GM12878 (cell line): ENCODE results near the gene TSFM. TPM values are rescaled to one million over a fixed set of nuclear protein-coding genes. Genes with fewer than 3 reads are reported as not detected.
A peak's percentile ranks its signal among the peaks of the same experiment; 100 is the strongest.

Source experiments
- ASH2L ChIP-seq: fragments of 300-600, 200-600 bp; sonication (generic); IDR thresholded peaks from 2 replicates; pipeline ENCODE4 v1.6.1; 2017; ENCODE audit warnings: low read depth, mild to moderate bottlenecking, borderline replicate concordance
- BRCA1 ChIP-seq: IDR thresholded peaks from 2 replicates; pipeline ENCODE4 v1.6.1; 2011; ENCODE audit warnings: low read depth, low read length, improper control_type of control experiment
- FOXK2 ChIP-seq: fragments of 450-650 bp; IDR thresholded peaks from 2 replicates; pipeline ENCODE4 v1.6.1; 2017; ENCODE audit warnings: mild to moderate bottlenecking, moderate library complexity
- HDAC6 ChIP-seq: fragments of 200-600 bp; sonication (generic); IDR thresholded peaks from one replicate; pipeline ENCODE4 v1.8.0; 2017; ENCODE audit warnings: antibody characterized with exemption; ENCODE audit not compliant: unreplicated experiment
- RAD21 ChIP-seq: IDR thresholded peaks from 2 replicates; pipeline ENCODE4 v1.6.1; 2011; ENCODE audit warnings: mild to moderate bottlenecking, low read depth, low read length, moderate library complexity; ENCODE audit not compliant: insufficient read depth
- SP1 ChIP-seq: IDR thresholded peaks from one replicate; pipeline ENCODE4 v1.6.1; 2011; ENCODE audit warnings: low read depth, low read length
- SREBF2 ChIP-seq: IDR thresholded peaks from 2 replicates; pipeline ENCODE4 v1.6.1; 2012; ENCODE audit warnings: mild to moderate bottlenecking, low read length
- TARDBP ChIP-seq: IDR thresholded peaks from 2 replicates; pipeline ENCODE4 v1.6.1; 2016; ENCODE audit warnings: borderline replicate concordance
- TCF7 ChIP-seq: IDR thresholded peaks from 2 replicates; pipeline ENCODE4 v1.6.1; 2014; ENCODE audit warnings: antibody characterized with exemption, borderline replicate concordance
- ZNF24 ChIP-seq: fragments of 450-650 bp; IDR thresholded peaks from 2 replicates; pipeline ENCODE4 v1.6.1; 2017; ENCODE audit warnings: antibody characterized with exemption, mild to moderate bottlenecking
- polyA plus RNA-seq, 11 experiments: library from polyadenylated mRNA; depleted of rRNA in 4 of 11; unstranded in 6 of 11; stranded (reverse) in 5 of 11; fragments of >200 nt; fragmentation: Nextera tagmentation in 4 of 11; fragmentation: Illumina TruSeq in 1 of 11; extraction: Ambion mirVana in 4 of 11; extraction: Trizol in 1 of 11; gene quantifications; 1 replicate in 1 of 11; 2 replicates in 10 of 11; pipeline versions ENCODE4 v1.2.1 to v1.2.3, GENCODE V29; 2011 to 2016; ENCODE audit warnings: inconsistent platforms in 2 of 11, missing spikeins in 2 of 11, low read depth in 1 of 11
- total RNA-seq, 4 experiments: library from RNA; depleted of rRNA in 3 of 4; stranded (reverse); fragments of >200 nt in 3 of 4; fragmentation: Illumina TruSeq in 1 of 4; extraction: Trizol in 1 of 4; gene quantifications; 2 replicates each; pipeline versions ENCODE4 v1.2.1 to v1.2.3, GENCODE V29; 2013 to 2021
- TF ChIP-seq, protein P1 (sequence below): fragments of 450-650 bp; IDR thresholded peaks from 2 replicates; pipeline ENCODE4 v1.6.1; 2016; ENCODE audit warnings: mild to moderate bottlenecking, moderate library complexity, borderline replicate concordance
- TF ChIP-seq, protein P2 (sequence below): fragments of 450-650 bp; IDR thresholded peaks from 2 replicates; pipeline ENCODE4 v1.6.1; 2018; ENCODE audit warnings: mild to moderate bottlenecking, low read depth, moderate library complexity; ENCODE audit not compliant: partially characterized antibody
- TF ChIP-seq, protein P3 (sequence below): fragments of 450-650 bp; conservative IDR thresholded peaks from 2 replicates; pipeline ENCODE4 v1.6.1; 2017; ENCODE audit warnings: mild to moderate bottlenecking, moderate library complexity
- TF ChIP-seq, protein P4 (sequence below): IDR thresholded peaks from 2 replicates; pipeline ENCODE4 v1.6.1; 2012; ENCODE audit warnings: low read depth, low read length, improper control_type of control experiment
- TF ChIP-seq, protein P5 (sequence below): IDR thresholded peaks from 2 replicates; pipeline ENCODE4 v1.6.1; 2012; ENCODE audit warnings: low read depth, low read length, improper control_type of control experiment
- TF ChIP-seq, protein P6 (sequence below): fragments of 450-650 bp; IDR thresholded peaks from 2 replicates; pipeline ENCODE4 v1.6.1; 2016; ENCODE audit warnings: mild to moderate bottlenecking

The TSFM gene
- total and polyA plus RNA-seq, 10 of the 15 experiments (the other 5 are each of a cell fraction or from before 2014, with no cell fraction given): 36.7 to 132 (median 45.6) TPM

DNA sequence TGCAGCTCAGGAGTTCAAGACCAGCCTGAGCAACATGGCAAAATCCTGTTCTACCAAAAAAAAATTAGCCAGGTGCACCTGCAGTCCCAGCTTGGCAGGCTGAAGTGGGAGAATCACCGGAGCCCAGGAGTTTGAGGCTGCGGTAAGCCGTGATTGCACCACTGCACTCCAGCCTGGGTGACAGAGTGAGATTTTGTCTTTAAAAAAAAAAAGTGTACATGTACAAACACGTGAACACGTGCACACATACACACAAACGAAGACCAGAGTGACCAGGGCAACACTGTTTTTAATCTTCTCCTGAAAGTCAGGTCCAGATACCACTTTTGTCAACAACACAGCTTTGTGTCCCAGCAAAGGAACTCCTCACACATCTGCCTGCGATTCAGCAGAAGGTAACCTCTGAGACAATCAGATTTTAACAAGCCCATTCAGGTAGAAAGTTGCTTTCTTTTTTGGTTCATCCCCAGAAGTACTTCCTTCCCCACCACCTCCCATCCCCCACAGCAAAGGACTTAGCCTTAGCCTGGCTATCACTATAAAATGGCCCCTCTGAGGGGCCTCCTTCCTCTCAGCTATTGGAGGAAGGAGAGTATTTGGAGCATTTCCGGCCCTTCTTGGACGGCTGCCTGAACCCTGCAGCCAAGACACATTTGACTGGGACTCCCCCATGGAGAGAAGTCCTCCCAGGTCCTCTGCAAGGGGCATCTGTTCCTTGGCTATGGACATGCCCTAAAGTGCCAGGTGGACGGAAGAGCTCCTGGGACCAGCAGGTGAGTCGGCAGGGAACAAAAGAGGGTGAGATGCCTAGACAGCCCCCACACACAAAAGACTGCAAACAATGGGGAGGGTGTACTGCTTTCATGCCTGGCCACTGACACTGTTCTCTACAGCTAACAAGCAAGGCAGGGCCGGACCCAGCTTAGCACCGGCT, 54.1 kb downstream of the TSFM start (continued):
- TF ChIP-seq, protein P1, sequence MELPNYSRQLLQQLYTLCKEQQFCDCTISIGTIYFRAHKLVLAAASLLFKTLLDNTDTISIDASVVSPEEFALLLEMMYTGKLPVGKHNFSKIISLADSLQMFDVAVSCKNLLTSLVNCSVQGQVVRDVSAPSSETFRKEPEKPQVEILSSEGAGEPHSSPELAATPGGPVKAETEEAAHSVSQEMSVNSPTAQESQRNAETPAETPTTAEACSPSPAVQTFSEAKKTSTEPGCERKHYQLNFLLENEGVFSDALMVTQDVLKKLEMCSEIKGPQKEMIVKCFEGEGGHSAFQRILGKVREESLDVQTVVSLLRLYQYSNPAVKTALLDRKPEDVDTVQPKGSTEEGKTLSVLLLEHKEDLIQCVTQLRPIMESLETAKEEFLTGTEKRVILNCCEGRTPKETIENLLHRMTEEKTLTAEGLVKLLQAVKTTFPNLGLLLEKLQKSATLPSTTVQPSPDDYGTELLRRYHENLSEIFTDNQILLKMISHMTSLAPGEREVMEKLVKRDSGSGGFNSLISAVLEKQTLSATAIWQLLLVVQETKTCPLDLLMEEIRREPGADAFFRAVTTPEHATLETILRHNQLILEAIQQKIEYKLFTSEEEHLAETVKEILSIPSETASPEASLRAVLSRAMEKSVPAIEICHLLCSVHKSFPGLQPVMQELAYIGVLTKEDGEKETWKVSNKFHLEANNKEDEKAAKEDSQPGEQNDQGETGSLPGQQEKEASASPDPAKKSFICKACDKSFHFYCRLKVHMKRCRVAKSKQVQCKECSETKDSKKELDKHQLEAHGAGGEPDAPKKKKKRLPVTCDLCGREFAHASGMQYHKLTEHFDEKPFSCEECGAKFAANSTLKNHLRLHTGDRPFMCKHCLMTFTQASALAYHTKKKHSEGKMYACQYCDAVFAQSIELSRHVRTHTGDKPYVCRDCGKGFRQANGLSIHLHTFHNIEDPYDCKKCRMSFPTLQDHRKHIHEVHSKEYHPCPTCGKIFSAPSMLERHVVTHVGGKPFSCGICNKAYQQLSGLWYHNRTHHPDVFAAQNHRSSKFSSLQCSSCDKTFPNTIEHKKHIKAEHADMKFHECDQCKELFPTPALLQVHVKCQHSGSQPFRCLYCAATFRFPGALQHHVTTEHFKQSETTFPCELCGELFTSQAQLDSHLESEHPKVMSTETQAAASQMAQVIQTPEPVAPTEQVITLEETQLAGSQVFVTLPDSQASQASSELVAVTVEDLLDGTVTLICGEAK: no peak
- TF ChIP-seq, protein P2, sequence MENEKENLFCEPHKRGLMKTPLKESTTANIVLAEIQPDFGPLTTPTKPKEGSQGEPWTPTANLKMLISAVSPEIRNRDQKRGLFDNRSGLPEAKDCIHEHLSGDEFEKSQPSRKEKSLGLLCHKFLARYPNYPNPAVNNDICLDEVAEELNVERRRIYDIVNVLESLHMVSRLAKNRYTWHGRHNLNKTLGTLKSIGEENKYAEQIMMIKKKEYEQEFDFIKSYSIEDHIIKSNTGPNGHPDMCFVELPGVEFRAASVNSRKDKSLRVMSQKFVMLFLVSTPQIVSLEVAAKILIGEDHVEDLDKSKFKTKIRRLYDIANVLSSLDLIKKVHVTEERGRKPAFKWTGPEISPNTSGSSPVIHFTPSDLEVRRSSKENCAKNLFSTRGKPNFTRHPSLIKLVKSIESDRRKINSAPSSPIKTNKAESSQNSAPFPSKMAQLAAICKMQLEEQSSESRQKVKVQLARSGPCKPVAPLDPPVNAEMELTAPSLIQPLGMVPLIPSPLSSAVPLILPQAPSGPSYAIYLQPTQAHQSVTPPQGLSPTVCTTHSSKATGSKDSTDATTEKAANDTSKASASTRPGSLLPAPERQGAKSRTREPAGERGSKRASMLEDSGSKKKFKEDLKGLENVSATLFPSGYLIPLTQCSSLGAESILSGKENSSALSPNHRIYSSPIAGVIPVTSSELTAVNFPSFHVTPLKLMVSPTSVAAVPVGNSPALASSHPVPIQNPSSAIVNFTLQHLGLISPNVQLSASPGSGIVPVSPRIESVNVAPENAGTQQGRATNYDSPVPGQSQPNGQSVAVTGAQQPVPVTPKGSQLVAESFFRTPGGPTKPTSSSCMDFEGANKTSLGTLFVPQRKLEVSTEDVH: no peak
- TF ChIP-seq, protein P3, sequence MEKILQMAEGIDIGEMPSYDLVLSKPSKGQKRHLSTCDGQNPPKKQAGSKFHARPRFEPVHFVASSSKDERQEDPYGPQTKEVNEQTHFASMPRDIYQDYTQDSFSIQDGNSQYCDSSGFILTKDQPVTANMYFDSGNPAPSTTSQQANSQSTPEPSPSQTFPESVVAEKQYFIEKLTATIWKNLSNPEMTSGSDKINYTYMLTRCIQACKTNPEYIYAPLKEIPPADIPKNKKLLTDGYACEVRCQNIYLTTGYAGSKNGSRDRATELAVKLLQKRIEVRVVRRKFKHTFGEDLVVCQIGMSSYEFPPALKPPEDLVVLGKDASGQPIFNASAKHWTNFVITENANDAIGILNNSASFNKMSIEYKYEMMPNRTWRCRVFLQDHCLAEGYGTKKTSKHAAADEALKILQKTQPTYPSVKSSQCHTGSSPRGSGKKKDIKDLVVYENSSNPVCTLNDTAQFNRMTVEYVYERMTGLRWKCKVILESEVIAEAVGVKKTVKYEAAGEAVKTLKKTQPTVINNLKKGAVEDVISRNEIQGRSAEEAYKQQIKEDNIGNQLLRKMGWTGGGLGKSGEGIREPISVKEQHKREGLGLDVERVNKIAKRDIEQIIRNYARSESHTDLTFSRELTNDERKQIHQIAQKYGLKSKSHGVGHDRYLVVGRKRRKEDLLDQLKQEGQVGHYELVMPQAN: 0 out of 2 replicates have a peak, but pooled peaks have one; percentile 18
- TF ChIP-seq ZNF24 (no peak), BRCA1 (no peak), HDAC6 (no peak), FOXK2 (no peak), RAD21 (0 out of 2 replicates have a peak, but pooled peaks have one; percentile 11), SP1 (peak; percentile 30), SREBF2 (no peak), ASH2L (peak; percentile 81; the same call in 1 of the 2 replicates), TCF7 (no peak), TARDBP (no peak)
- TF ChIP-seq, protein P4, sequence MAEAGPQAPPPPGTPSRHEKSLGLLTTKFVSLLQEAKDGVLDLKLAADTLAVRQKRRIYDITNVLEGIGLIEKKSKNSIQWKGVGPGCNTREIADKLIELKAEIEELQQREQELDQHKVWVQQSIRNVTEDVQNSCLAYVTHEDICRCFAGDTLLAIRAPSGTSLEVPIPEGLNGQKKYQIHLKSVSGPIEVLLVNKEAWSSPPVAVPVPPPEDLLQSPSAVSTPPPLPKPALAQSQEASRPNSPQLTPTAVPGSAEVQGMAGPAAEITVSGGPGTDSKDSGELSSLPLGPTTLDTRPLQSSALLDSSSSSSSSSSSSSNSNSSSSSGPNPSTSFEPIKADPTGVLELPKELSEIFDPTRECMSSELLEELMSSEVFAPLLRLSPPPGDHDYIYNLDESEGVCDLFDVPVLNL: no peak
- TF ChIP-seq, protein P5, sequence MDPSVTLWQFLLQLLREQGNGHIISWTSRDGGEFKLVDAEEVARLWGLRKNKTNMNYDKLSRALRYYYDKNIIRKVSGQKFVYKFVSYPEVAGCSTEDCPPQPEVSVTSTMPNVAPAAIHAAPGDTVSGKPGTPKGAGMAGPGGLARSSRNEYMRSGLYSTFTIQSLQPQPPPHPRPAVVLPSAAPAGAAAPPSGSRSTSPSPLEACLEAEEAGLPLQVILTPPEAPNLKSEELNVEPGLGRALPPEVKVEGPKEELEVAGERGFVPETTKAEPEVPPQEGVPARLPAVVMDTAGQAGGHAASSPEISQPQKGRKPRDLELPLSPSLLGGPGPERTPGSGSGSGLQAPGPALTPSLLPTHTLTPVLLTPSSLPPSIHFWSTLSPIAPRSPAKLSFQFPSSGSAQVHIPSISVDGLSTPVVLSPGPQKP: no peak
- TF ChIP-seq, protein P6, sequence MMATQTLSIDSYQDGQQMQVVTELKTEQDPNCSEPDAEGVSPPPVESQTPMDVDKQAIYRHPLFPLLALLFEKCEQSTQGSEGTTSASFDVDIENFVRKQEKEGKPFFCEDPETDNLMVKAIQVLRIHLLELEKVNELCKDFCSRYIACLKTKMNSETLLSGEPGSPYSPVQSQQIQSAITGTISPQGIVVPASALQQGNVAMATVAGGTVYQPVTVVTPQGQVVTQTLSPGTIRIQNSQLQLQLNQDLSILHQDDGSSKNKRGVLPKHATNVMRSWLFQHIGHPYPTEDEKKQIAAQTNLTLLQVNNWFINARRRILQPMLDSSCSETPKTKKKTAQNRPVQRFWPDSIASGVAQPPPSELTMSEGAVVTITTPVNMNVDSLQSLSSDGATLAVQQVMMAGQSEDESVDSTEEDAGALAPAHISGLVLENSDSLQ: no peak
